22Rv1 (cell line): Measurements from ENCODE around the gene ARAP1.

Source experiments
- H3K27ac ChIP-seq: fragments of 450-650 bp; 2 replicates; pipeline ENCODE4 v1.5.1; 2017
- CTCF ChIP-seq: fragments of 450-650 bp; IDR thresholded peaks from 2 replicates; pipeline ENCODE4 v1.5.1; 2017; ENCODE audit warnings: mild to moderate bottlenecking
- ZFX ChIP-seq: fragments of 450-650 bp; IDR thresholded peaks from 2 replicates; pipeline ENCODE4 v1.6.1; 2017; ENCODE audit warnings: antibody characterized with exemption, borderline replicate concordance

Gene ARAP1

GRCh38 chr11:72676861-72677341 lies 75.3 kb downstream of the ARAP1 start:
- TF ChIP-seq CTCF (no peak), ZFX (no peak)
- H3K27ac ChIP-seq, result no peak overlapping the region

- no peak for TF ChIP-seq ZFX
- TF ChIP-seq CTCF, result no peak
- no peak overlapping the region for H3K27ac ChIP-seq
Measured at GRCh38 chr11:72675221-72675620, 77.0 kb downstream of the ARAP1 start.

GRCh38 chr11:72673943-72674828 lies 78.0 kb downstream of the ARAP1 start, which contains the start of gene PDE2A:
TSS of gene PDE2A (minus strand) at chr11:72674422. CDS start at chr11:72674207, 215 bp downstream.
- H3K27ac ChIP-seq, result no peak within 1 kb of the TSS
- TF ChIP-seq CTCF (no peak), ZFX (no peak)

GRCh38 chr11:72673284-72673942 lies 78.8 kb downstream of the ARAP1 start:
- no peak overlapping the region for H3K27ac ChIP-seq
- no peak for TF ChIP-seq CTCF
- TF ChIP-seq ZFX, result no peak

GRCh38 chr11:72672597-72673238 lies 79.5 kb downstream of the ARAP1 start:
- no peak for TF ChIP-seq CTCF
- TF ChIP-seq ZFX, result no peak
- H3K27ac ChIP-seq, result no peak overlapping the region

GRCh38 chr11:72671152-72672099 lies 80.8 kb downstream of the ARAP1 start:
- H3K27ac ChIP-seq, result no peak overlapping the region
- TF ChIP-seq ZFX, result no peak
- no peak for TF ChIP-seq CTCF
